ENCODE data around the gene SENP1. TPM values are rescaled to one million over a fixed set of nuclear protein-coding genes. Genes with fewer than 3 reads are reported as not detected.

Gene SENP1
- total and polyA plus RNA-seq, 2 of the 13 experiments (the other 11 are each of a cell fraction or from before 2014, with no cell fraction given), result 14.0 to 20.2 TPM

DNA sequence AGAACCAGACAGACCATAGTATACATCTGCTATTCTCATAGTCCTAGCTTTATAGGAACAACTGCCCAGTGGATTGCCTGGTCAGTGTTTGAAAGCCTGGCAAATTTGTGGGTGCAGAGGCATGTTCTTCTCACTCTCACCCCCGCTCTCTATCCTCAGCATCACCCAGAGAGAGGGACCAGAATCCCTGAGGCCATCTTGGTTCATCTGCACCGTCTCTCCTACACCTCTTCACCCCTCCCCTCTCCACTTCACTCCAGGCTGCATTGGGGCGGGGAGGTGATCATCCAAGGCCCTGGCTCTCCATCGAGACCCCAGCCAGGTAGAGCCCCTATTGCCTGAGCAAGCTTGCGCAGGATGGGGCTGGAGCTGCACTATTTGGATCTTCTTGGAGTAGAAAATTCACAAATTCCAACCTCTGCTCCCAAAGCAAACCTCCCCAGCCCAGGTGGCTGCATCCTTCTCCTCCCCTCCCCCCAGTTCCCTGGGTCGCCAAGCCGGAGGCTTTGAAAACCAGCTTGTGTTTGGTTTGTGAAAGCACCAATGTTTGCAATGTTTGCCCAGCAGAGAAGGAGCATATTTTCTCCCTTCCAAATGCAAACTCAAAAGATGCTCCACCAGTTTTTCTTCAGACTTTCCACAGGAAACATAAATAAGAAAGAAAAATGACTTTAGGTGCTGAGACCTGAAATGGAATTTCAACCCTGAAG, 83.0 kb downstream of the SENP1 start (continued):
- TF ChIP-seq, protein P1, sequence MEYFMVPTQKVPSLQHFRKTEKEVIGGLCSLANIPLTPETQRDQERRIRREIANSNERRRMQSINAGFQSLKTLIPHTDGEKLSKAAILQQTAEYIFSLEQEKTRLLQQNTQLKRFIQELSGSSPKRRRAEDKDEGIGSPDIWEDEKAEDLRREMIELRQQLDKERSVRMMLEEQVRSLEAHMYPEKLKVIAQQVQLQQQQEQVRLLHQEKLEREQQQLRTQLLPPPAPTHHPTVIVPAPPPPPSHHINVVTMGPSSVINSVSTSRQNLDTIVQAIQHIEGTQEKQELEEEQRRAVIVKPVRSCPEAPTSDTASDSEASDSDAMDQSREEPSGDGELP (IDR thresholded peaks at IDR 0.05; ENCODE audit: borderline replicate concordance, low read depth), result peak; percentile 38; the same call in 1 of the 2 replicates
- TF ChIP-seq POGZ (CRISPR knock-in tag; IDR thresholded peaks at IDR 0.05) (peak; percentile 31; the same call in 1 of the 2 replicates), ZNF331 (CRISPR knock-in tag; IDR thresholded peaks at IDR 0.05) (peak; percentile 54; the same call in 1 of the 2 replicates), SOX13 (IDR thresholded peaks at IDR 0.05) (no peak), SOX13 (CRISPR knock-in tag; conservative IDR thresholded peaks at IDR 0.05 in 1 of 2, IDR thresholded peaks at IDR 0.05 in 1 of 2) (peak in 1 of 2 experiments; percentile 44; a peak in 1 of 4 replicates), KLF11 (CRISPR knock-in tag; IDR thresholded peaks at IDR 0.05) (no peak), HMG20A (CRISPR knock-in tag; IDR thresholded peaks at IDR 0.05; ENCODE audit: borderline replicate concordance) (peak; percentile 35; the same call in 1 of the 2 replicates), FOXA1 (IDR thresholded peaks at IDR 0.05) (no peak), FOXA1 (CRISPR knock-in tag; IDR thresholded peaks at IDR 0.05) (peak; percentile 23; the same call in 1 of the 2 replicates), HOXA7 (CRISPR knock-in tag; IDR thresholded peaks at IDR 0.05) (no peak), GATAD2A (CRISPR knock-in tag; IDR thresholded peaks at IDR 0.05) (peak; percentile 66; the same call in 1 of the 2 replicates), ZNF703 (CRISPR knock-in tag; IDR thresholded peaks at IDR 0.05; ENCODE audit: borderline replicate concordance) (no peak), FOXA3 (CRISPR knock-in tag; IDR thresholded peaks at IDR 0.05) (0 out of 2 replicates have a peak, but pooled peaks have one; percentile 46), ZNF607 (CRISPR knock-in tag; IDR thresholded peaks at IDR 0.05; ENCODE audit: borderline replicate concordance) (no peak), TMF1 (CRISPR knock-in tag; IDR thresholded peaks at IDR 0.05; ENCODE audit: low read depth) (no peak), TRIM24 (CRISPR knock-in tag; IDR thresholded peaks at IDR 0.05) (no peak), SALL1 (CRISPR knock-in tag; IDR thresholded peaks at IDR 0.05) (peak; percentile 42), HDAC1 (CRISPR knock-in tag; IDR thresholded peaks at IDR 0.05) (0 out of 2 replicates have a peak, but pooled peaks have one; percentile 18), ZNF605 (CRISPR knock-in tag; IDR thresholded peaks at IDR 0.05) (0 out of 2 replicates have a peak, but pooled peaks have one; percentile 36), MAFG (CRISPR knock-in tag; IDR thresholded peaks at IDR 0.05) (no peak), BCL6 (CRISPR knock-in tag; IDR thresholded peaks at IDR 0.05) (peak; percentile 79), TCF7 (IDR thresholded peaks at IDR 0.05; ENCODE audit: low read depth) (peak; percentile 68; the same call in 1 of the 2 replicates)
- TF ChIP-seq, protein P2, sequence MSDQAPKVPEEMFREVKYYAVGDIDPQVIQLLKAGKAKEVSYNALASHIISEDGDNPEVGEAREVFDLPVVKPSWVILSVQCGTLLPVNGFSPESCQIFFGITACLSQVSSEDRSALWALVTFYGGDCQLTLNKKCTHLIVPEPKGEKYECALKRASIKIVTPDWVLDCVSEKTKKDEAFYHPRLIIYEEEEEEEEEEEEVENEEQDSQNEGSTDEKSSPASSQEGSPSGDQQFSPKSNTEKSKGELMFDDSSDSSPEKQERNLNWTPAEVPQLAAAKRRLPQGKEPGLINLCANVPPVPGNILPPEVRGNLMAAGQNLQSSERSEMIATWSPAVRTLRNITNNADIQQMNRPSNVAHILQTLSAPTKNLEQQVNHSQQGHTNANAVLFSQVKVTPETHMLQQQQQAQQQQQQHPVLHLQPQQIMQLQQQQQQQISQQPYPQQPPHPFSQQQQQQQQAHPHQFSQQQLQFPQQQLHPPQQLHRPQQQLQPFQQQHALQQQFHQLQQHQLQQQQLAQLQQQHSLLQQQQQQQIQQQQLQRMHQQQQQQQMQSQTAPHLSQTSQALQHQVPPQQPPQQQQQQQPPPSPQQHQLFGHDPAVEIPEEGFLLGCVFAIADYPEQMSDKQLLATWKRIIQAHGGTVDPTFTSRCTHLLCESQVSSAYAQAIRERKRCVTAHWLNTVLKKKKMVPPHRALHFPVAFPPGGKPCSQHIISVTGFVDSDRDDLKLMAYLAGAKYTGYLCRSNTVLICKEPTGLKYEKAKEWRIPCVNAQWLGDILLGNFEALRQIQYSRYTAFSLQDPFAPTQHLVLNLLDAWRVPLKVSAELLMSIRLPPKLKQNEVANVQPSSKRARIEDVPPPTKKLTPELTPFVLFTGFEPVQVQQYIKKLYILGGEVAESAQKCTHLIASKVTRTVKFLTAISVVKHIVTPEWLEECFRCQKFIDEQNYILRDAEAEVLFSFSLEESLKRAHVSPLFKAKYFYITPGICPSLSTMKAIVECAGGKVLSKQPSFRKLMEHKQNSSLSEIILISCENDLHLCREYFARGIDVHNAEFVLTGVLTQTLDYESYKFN (CRISPR knock-in tag; conservative IDR thresholded peaks at IDR 0.05), result peak; percentile 54
- TF ChIP-seq, protein P3, sequence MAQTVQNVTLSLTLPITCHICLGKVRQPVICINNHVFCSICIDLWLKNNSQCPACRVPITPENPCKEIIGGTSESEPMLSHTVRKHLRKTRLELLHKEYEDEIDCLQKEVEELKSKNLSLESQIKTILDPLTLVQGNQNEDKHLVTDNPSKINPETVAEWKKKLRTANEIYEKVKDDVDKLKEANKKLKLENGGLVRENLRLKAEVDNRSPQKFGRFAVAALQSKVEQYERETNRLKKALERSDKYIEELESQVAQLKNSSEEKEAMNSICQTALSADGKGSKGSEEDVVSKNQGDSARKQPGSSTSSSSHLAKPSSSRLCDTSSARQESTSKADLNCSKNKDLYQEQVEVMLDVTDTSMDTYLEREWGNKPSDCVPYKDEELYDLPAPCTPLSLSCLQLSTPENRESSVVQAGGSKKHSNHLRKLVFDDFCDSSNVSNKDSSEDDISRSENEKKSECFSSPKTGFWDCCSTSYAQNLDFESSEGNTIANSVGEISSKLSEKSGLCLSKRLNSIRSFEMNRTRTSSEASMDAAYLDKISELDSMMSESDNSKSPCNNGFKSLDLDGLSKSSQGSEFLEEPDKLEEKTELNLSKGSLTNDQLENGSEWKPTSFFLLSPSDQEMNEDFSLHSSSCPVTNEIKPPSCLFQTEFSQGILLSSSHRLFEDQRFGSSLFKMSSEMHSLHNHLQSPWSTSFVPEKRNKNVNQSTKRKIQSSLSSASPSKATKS (CRISPR knock-in tag; IDR thresholded peaks at IDR 0.05), result no peak
- TF ChIP-seq, protein P4, sequence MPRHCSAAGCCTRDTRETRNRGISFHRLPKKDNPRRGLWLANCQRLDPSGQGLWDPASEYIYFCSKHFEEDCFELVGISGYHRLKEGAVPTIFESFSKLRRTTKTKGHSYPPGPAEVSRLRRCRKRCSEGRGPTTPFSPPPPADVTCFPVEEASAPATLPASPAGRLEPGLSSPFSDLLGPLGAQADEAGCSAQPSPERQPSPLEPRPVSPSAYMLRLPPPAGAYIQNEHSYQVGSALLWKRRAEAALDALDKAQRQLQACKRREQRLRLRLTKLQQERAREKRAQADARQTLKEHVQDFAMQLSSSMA (CRISPR knock-in tag; IDR thresholded peaks at IDR 0.05), result no peak

Data from HepG2 (cell line).